Testis (tissue), 3 donors: Measurements from ENCODE around the gene LSM7. TPM values are rescaled to one million over a fixed set of nuclear protein-coding genes. Genes with fewer than 3 reads are reported as not detected.
"Not testable (repeated sequence)": the region's sequence is repeated elsewhere in the genome, so short reads cannot be mapped to it uniquely, and the experiment has no call there.

Experiments used
- DNase-seq: peaks from one replicate; pipeline ENCODE4 v3.0.0-alpha.2; 2019
- H3K27ac ChIP-seq, 2 donors: fragments of 200-600 bp; sonication (generic); one replicate each; pipeline ENCODE4 v1.5.1; 2019
- H3K27me3 ChIP-seq: fragments of 200-600 bp; sonication (generic); one replicate; pipeline ENCODE4 v1.5.1; 2019
- H3K36me3 ChIP-seq: fragments of 200-600 bp; sonication (generic); one replicate; pipeline ENCODE4 v1.5.1; 2017; ENCODE audit warnings: low read depth; ENCODE audit errors: missing control alignments
- H3K4me1 ChIP-seq: fragments of 200-600 bp; sonication (generic); one replicate; pipeline ENCODE4 v1.5.1; 2019
- H3K4me3 ChIP-seq, 2 donors: fragments of 200-600 bp; sonication (generic); one replicate each; pipeline ENCODE4 v1.5.1; 2017 to 2019
- H3K9me3 ChIP-seq: fragments of 200-600 bp; sonication (generic); one replicate; pipeline ENCODE4 v1.5.1; 2017
- POLR2A ChIP-seq: fragments of 450-650 bp; IDR thresholded peaks from one replicate; pipeline ENCODE4 v1.6.1; 2017; ENCODE audit warnings: antibody characterized with exemption, mild to moderate bottlenecking, moderate library complexity
- WGBS, 2 donors: methylation state at CpG; one replicate each; pipeline ENCODE4 v1.1.5; 2018; 5-methylcytosine and 5-hydroxymethylcytosine counted together
- intact Hi-C: fragments of 100-400 bp; cut with DNase I; formaldehyde crosslinking; loops from one replicate; pipeline ENCODE4 v1.15.1; 2023; ENCODE audit warnings: low total_unique reads
- polyA plus RNA-seq: library from polyadenylated mRNA; stranded (reverse); fragments of 350-450 nt; fragmentation: Illumina TruSeq; extraction: RNeasy Lipid Tissue Mini Kit (QIAGEN cat#74804); gene quantifications from one replicate; pipeline ENCODE4 v1.2.3, GENCODE V29; 2014; ENCODE audit warnings: low read depth, low replicate concordance; ENCODE audit not compliant: insufficient read depth
- total RNA-seq, 2 donors: library from RNA; depleted of rRNA; stranded (reverse); fragments of >200 nt; gene quantifications; one replicate each; pipeline ENCODE4 v1.2.3, GENCODE V29; 2016
- TF ChIP-seq, protein P1 (sequence below), 3 experiments: fragments of 450-650 bp in 2 of 3; fragments of 200-600 bp in 1 of 3; sonication (generic) in 1 of 3; IDR thresholded peaks; one replicate each; pipeline ENCODE4 v1.5.1; 2016 to 2019; ENCODE audit warnings: antibody characterized with exemption in 3 of 3, mild to moderate bottlenecking in 2 of 3, moderate library complexity in 1 of 3

Gene LSM7
- total and polyA plus RNA-seq, 3 donors from 2014 or later, result 80.7 to 179 (median 163) TPM

DNA sequence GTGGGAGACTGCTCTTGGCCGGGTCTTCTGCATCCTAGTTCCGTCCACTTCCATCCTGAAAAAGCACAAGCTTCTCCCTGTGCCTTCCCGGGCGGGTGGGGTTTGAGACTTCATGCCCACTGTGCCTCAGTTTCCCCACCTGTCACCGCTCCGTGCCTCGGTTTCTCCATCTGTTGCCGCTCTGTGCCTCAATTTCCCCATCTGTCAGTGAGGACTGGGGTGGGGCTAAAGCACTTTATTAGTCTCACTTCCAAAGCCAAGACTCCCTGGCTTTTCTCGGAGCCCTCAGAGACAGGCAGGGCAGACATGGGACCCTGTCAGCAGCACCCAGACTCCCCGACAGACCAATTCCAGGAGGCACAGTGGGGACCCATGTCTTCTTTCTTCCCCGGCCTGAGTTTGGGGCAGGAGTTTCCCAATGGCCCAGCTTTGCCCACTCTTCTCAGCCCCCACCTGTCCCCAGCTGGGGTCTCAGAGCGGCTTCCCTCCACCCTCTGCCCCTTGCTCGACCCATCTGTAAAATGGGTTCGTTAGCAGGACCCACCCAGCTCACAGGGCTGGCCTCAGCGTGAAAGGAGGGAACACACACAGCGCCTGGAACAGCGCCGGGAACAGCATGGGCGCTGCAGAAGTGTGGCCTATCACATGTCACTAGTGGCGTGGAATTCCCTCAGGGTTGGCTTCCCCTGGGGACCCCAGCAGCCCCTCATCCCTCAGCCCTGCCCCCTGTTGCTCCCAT lies 41.8 kb downstream of the LSM7 start:
- Histone ChIP-seq H3K9me3 (no peaks in the 10 kb centered on the region), H3K27ac (no peak overlapping the region), H3K36me3 (no peaks in the 10 kb centered on the region), H3K4me3 (no peak overlapping the region), H3K27me3 (no peaks in the 10 kb centered on the region), H3K4me1 (peaks cover 18% of the 10 kb centered on the region)
- WGBS, 2 donors, result 90 to 91% methylated on average over 20 of the region's 20 CpGs
- no peak for TF ChIP-seq POLR2A
- TF ChIP-seq, protein P1, sequence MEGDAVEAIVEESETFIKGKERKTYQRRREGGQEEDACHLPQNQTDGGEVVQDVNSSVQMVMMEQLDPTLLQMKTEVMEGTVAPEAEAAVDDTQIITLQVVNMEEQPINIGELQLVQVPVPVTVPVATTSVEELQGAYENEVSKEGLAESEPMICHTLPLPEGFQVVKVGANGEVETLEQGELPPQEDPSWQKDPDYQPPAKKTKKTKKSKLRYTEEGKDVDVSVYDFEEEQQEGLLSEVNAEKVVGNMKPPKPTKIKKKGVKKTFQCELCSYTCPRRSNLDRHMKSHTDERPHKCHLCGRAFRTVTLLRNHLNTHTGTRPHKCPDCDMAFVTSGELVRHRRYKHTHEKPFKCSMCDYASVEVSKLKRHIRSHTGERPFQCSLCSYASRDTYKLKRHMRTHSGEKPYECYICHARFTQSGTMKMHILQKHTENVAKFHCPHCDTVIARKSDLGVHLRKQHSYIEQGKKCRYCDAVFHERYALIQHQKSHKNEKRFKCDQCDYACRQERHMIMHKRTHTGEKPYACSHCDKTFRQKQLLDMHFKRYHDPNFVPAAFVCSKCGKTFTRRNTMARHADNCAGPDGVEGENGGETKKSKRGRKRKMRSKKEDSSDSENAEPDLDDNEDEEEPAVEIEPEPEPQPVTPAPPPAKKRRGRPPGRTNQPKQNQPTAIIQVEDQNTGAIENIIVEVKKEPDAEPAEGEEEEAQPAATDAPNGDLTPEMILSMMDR (IDR thresholded peaks at IDR 0.05), result no peak
- no peak for DNase-seq
- intact Hi-C loops, result no loop called here

DNA sequence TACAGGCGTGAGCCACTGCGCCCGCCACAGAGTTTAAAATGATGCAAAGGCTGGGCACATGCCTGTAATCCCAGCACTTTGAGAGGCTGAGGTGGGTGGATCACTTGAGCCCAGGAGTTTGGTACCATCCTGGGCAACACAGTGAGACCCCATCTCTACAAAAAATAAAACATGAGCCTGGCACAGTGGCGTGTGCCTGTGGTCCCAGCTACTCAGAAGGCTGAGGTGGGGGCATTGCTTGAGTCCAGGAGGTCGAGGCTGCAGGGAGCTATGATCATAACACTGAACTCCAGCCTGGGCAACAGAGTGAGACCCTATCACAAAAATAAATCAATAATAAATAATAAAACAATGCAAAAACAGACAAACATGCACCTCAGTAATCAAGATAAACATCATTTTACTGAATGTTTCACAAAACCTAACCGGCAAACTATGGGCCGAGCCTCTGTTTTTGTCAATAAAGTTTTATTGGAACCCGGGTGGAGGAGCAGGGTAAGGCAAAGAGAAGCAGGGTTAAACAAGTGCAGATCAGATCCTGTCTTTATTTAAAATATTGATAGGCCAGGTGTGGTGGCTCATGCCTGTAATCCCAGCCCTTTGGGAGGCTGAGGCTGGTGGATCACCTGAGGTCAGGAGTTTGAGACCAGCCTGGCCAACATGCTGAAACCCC lies 44.4 kb downstream of the LSM7 start:
- Histone ChIP-seq H3K9me3 (no peaks in the 10 kb centered on the region), H3K27me3 (no peaks in the 10 kb centered on the region), H3K4me1 (peaks cover 13% of the 10 kb centered on the region), H3K36me3 (no peaks in the 10 kb centered on the region), H3K4me3 (no peak overlapping the region), H3K27ac (no peak overlapping the region)
- intact Hi-C loops, result no loop called here
- no peak for TF ChIP-seq POLR2A
- TF ChIP-seq, protein P1 (IDR thresholded peaks at IDR 0.05), result no peak
- WGBS, 2 donors, result 94% methylated on average over 8 of the region's 8 CpGs
- no peak for DNase-seq

DNA sequence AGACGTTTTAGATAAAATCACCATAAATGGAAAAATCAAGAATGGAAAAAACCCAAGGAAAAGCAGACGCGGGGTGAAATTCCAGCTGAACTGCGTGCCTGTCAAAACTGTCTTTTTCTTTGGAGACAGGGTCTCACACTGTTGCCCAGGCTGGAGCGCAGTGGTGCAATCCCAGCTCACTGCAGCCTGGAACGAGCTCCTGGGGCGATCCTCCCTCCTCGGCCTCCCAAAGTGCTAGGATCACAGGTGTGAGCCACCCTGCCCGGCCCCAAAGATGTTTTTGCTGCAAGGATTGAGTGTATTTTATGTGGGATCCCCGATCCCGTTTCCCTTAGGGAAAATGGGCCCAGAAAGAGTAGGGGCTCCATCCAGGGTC lies 45.5 kb downstream of the LSM7 start:
- DNase-seq, result no peak
- no peaks in the 10 kb centered on the region for H3K36me3 ChIP-seq
- peaks cover 13% of the 10 kb centered on the region for H3K4me1 ChIP-seq
- no peak overlapping the region for H3K4me3 ChIP-seq
- H3K27me3 ChIP-seq, result no peaks in the 10 kb centered on the region
- TF ChIP-seq, protein P1 (IDR thresholded peaks at IDR 0.05), result no peak
- no peak for TF ChIP-seq POLR2A
- no peaks in the 10 kb centered on the region for H3K9me3 ChIP-seq
- H3K27ac ChIP-seq, result no peak overlapping the region
- intact Hi-C loops, result no loop called here
- WGBS, 2 donors, result 76 to 85% methylated on average over 7 to 11 of the region's 11 CpGs

DNA sequence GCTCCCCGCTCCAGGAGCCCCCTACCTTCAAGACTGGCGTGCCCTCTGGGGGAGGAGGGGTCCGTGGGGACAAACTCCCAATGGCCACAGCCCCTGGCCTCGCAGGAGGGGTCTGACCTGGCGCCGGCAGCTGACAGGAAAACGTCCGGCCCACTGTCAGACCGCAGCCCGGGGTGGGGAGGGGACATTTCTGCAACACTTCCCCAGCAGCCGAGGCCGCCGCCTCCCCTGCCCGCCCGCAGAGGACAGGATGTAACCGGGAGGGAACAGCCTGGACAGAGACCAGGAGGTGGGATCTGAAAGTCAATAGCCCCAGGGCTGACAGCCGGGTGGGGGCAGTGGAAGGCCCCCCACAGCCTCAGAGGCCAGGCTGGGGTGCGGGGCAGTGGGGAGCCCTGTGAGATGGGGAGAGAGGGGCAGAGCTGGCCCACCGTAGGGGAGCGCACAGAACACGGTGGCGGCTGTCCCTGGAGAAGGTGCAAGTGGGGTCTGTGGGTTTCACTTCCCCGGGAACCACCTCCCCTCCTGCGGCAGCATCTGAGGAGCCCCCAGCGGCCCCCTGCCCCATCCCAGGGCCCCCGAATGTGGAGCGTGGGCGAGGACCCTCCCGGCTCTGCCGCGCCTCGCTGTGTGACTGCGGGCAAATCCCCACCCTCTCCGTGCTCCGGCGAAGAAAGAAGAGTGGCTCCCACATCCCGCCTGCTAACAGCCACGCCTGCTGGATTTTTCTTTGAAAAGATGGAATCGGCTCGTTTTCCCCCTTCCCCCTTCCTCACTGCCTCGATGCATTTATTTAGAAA lies 46.1 kb downstream of the LSM7 start, which contains the start of gene PEAK3:
PEAK3 (minus strand) TSS at position 114 of the 800 bp plus-strand sequence. CDS start 1,244 bp downstream, outside the sequence.
- WGBS, 2 donors, result 32 to 42% methylated on average over 34 to 40 of the region's 41 CpGs
- peak; percentile 78 for DNase-seq
- Histone ChIP-seq H3K9me3 (no peaks in the 10 kb centered on the region), H3K4me1 (peaks cover 14% of the 10 kb centered on the region), H3K27me3 (no peaks in the 10 kb centered on the region), H3K4me3 (peak within 1 kb of the TSS in 1 of 2 donors; percentile 15), H3K27ac (peak within 1 kb of the TSS; percentile 45 to 50), H3K36me3 (no peaks in the 10 kb centered on the region)
- intact Hi-C loops, result no loop called here
- TF ChIP-seq, protein P1 (IDR thresholded peaks at IDR 0.05), result no peak
- TF ChIP-seq POLR2A, result no peak

DNA sequence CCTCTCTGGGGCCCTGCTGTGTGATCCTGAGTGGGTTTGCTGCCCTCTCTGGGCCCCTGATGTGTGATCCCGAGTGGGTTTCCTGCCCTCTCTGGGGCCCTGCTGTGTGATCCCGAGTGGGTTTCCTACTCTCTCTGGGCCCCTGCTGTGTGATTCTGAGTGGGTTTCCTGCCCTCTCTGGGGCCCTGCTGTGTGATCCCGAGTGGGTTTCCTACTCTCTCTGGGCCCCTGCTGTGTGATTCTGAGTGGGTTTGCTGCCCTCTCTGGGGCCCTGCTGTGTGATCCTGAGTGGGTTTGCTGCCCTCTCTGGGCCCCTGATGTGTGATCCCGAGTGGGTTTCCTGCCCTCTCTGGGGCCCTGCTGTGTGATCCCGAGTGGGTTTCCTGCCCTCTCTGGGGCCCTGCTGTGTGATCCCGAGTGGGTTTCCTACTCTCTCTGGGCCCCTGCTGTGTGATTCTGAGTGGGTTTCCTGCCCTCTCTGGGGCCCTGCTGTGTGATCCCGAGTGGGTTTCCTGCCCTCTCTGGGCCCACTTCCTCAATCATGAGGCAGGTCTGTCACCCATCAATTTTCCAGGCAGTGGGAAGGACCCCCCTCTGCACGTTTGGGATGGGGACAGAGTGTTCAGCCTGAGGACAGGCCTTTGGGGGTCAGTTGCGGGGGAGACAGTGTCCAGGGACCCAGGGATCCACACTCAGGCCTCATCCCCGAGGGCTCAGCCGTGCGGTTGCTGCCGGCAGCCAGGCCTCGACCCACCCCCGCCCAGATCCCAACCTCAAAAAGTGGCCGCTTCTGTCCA lies 46.9 kb downstream of the LSM7 start:
- H3K9me3 ChIP-seq, DNase-seq, H3K36me3 ChIP-seq, H3K27me3 ChIP-seq, intact Hi-C loops: not testable (repeated sequence)
- Histone ChIP-seq H3K4me1 (peaks cover 22% of the 10 kb centered on the region), H3K27ac (peak overlapping the region; percentile 9 to 45), H3K4me3 (peak overlapping the region in 1 of 2 donors; percentile 15)
- WGBS, 2 donors, result 39 to 42% methylated on average over 10 to 12 of the region's 16 CpGs
